ENCODE results near the gene MTUS2.

The MTUS2 gene

DNA sequence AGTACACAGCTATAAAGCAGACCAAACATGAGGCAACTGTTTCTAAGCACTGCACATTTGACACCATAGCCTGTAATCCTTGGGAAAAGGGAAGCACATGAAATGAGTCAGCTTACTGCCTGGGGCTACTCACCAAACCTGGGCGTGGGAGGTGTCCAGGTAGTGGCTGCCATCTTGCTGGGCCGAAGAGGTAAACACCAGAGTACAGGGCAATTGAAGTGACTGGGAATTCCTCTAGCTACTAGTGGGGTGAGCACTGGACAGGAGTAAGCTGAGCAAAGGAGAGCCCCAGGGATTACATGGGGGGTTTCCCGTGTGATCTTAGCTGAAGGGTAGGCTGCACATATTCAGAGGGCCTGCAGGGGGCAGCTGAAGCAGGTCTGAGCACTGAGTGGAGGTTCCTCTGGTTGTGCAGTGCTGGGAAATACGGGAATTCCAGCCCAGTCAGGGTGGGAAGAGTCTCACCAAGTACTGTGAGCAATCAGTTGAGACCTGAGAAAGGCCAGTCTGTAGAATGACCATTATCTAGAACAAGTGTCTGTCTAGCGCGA is 634.9 kb downstream of the MTUS2 start:
- DNase-seq, result no peak

DNA sequence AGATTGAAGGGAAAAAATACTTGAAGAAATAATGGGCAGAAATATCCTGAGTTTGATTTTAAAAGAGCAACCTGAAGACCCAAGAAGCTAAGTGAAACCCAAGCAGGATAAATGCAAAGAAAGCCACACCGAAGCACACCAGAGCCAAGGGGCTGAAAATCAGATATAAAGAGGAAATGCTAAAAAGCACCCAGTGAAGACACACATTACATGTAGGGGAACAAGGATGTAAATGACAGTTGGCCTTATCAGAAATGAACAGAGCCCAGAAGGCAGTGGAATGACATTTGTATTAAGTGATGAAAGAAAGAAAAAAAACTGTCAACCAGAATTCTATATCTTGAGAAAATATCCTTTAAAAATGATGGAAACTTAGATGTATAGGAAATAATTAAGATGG is 636.3 kb downstream of the MTUS2 start:
- DNase-seq, result no peak

DNA sequence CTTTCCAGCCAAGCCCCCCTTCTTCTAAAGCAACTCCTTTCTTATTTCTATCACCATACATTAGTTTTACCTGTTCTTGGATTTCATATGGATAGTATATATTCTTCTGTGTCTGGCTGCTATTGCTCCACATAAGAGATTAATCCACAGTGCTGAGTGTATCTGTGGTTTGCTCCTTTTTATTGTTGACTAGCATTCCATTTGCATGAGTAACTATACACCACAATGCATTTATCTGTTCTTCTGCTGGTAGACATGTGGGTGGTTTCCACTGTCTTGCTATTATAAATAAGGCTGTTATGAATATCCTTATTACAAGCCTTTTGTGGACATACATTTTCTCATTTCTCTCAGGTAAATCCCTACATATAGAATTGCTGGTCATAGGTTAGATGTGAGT is 637.2 kb downstream of the MTUS2 start:
- no peak for DNase-seq

DNA sequence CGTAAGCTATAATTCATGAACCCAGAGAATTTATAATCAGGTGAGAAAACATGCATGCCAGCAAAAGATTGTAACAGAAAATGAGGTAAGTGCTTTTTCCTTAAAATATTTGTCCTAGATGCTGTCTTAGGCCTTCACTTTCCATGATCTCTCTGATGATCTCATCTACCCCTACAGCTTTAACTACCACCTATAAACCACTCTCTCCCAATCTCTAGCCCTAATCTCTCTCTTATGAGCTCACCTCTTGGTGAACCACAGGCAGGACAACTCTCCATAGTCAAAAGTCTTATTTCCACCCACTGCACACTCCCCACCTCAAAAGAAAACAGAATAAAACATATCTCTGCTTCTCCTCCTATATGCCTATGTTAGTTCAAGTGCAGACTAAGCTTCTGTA is 638.3 kb downstream of the MTUS2 start:
- no peak for DNase-seq

DNA sequence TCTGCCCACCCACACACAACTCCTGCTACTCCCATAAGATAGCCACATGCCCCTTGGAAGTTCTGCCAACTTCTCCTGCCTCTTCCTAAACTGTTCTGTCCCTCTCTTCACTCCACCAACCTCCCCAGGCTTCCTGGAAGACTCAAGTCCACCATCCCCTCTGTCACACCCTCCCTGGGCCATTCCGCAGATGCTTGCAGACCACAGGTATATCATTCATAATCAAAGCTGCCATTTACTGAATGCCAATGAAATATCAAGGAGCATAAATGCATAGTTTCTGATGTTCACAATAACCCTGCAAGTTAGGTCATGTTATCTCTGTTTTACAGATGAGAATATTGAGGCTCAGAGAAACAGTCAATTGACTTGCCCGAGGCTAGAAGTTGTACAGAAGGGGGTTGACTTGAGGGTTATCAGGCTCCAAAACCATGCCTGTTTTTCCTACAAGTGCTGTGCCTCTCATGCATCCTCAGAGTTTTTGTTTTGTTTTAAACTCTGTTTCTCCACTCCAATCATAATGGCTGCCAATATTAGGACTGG is 639.7 kb downstream of the MTUS2 start:
- DNase-seq, result no peak

DNA sequence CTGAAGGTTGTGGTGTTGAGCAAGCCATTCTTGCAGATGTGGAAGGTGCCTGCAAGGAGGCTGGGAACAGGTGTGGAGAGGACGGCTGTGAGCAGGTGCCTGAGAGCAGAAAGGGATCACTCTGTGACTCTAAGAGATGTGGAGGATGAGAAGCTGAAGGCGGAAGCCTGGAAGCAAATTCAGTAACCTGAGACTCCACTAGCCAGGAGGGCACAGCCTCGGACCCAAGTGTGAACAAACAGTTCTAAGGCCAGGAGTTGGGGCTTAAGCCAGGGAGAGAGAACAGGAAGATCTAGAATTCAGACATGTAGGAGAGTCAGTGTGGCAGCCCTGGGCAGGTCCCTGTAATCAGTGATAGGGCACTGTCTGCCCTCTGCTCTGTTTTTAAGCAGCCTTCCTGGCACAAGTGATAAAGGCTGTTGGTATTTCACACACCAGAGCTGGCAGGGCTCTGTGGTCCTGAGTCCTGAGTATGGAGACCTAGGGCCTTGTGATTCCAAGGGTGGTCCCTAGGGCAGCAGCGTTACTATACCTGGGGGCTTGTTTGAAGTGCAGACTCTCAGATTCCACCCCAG is 644.1 kb downstream of the MTUS2 start:
- DNase-seq, result no peak

DNA sequence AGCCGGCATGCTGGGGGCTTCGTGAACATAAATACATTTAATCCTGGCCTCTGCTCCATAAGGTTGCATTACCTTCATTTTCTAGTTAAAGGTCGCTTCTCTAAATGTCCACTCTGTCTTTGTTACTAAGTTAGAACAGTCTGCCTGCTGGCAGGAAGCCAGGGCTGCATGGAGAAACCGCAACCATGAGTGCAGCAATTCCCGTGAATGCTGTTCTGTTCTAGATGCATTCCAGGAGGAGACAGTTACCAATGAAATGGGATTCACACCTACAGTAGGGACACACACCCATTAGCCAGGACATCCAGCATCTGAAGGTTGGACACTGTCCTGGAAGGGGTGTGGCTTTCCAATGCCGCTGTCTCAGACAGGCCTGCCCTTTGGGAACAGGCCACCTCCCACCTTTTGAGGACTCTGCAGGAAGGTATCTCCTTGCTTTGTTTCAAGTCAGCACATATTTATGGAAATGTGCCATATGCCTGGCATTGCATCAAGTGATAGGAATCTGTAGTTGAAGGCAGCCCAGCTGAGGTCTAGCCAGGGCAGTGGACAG is 645.7 kb downstream of the MTUS2 start:
- no peak for DNase-seq

DNA sequence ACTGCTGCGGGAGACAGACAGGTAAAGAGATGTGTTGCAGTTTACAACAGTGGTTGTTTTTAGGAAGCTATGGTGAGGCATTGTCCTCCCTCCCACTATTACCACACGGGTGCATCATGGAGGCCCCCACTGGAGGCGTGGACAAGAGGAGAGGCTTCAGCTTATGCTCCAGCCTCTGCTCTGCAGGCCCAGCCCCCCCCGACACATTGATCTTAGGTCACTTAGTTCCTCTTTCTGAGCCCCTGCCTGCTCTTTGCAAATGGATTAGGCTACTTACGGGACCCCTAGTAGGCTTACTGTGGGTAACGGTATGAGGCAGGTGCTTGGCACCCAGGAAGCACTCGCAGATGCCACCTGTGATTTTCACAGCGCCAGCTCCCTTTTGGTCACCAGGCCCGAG is 651.4 kb downstream of the MTUS2 start:
- DNase-seq, result no peak

DNA sequence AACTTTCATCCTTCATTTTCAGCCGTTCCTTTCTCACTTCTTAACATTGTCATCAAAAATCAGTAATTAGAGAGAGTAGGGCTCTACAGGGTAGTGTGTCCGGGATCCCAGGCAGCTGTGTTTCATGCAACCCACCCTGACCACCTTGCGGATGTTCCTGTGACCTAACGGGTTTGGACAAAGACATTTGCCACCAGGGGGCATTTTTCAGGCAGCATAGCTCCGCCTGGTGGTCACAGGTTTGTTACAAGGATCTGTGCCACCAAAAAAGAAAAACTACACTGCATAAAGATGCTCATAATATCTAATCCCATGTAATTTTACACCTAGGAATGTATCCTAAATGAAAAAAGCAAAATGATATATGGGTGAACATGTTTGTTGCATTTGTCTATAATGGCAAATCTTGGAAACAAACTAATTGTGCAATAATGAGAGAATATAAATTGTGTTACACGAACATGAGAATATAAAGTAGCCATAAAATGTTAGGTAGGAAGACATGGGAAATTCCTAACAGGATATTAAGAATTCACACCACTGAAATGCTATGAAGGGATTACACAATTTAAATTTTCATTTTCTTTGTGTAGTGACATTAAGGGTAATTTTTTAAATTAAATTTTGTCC is 652.3 kb downstream of the MTUS2 start:
- DNase-seq, result no peak

DNA sequence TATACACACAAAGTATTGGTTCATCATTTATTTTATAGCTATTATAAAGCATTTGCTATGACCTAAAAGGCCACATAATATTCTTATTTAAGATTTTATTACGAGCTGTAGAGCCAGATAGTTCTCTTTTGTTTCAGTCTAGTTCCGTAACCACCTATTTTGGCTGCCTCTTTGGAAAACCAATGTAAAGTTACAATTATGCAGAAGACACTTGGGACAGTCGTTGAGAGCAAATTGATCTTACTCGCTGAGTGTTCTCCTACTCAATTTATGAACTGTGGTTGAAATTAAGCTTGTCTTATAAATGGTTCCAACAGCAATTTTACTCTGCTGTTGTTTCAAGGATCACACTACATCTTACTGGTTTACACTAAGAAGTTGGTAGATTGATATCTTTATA is 653.0 kb downstream of the MTUS2 start:
- no peak for DNase-seq

DNA sequence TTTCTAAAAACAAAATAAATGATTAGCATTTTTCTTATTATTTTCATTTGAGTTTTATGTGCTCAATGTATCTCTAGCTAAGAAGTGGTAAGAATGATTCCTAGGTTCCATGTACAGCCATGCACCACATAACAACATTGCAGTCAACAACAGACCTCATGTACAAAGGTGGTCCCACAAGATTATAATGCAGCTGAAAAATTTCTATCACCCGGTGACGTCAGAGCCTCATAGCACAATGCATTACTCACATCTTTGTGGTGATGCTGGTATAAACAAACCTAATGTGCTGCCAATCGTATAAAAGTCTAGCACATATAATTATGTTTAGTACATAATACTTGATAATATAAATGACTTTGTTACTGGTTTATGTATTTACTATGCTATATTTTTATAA is 654.9 kb downstream of the MTUS2 start:
- DNase-seq, result no peak

DNA sequence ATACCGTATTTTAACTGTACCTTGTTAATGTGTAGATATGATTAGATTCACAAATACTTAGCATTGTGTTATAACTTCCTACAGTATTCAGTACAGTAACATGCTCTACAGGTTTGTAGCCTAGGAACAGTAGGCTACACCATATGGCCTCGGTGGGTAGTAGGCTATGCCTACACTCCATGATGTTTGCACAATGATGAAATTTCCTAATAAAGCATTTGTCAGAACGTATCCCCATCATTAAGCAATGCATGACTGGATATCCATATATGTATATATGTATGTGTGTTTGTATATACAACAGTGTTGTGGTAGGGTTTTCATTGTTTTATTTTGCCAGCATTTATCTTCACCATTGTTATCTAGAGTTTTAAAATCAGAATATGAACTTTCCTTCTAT is 655.9 kb downstream of the MTUS2 start:
- no peak for DNase-seq

DNA sequence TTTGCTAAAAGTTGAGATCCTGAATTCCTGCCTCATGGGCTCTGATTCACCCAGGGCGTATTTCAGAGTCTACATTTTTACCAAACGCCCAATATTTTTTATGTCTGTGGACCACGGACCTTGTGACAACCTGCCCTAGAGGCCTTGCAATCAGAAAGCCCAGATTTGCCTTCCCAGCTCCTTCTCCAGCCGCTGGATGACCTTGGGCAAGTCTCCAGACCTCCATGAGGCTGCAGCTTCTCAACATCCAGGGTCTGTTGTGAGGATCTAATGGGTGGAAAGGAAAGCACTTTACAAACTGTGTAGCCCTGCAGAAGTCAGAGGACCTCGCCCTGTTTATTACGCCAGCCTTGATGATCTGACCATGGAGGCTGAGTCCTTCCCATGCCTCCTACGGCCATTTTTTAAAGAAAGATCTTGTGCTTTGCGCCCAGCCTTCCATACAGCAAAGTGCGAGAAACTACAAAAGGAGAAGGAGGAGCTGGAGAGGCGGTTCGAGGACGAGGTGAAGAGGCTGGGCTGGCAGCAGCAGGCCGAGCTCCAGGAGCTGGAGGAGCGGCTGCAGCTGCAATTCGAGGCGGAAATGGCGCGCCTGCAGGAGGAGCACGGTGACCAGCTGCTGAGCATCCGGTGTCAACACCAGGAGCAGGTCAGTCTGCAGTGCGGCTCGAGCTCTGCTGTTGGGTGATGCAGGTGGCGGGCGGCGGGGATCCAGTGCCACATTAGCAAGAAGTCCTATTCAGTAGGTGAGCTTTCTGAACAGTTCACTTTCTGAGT is 659.8 kb downstream of the MTUS2 start:
- no peak for DNase-seq

DNA sequence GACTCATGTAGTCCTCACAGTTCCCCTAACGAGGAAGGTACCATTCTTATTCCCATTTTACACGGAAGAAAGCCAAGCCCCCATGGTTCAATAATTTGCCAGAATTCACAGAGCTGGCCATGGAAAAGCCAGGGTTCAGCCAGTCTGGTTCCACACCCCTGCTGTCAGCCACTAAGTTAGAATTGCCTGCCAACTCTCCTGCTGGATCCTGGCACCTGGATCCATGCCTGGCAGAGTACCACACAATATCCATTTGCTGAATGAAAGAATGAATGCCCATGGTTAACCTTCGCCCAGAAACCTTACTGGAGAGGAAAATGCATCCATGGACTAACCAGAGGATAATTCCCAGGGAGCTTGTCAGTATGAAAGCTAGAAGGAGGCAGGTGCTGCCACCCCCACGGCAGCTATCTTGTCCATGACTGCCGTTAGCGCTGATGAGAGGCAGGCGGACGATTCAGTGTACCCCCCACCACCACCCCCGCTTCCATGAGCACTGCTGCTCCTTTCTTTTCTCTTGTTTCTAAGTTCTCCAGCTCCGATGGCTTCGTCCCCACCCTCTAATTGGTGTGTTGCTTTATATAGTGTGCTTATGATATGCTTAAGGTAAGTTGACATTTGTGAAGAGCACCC is 660.9 kb downstream of the MTUS2 start:
- DNase-seq, result no peak

DNA sequence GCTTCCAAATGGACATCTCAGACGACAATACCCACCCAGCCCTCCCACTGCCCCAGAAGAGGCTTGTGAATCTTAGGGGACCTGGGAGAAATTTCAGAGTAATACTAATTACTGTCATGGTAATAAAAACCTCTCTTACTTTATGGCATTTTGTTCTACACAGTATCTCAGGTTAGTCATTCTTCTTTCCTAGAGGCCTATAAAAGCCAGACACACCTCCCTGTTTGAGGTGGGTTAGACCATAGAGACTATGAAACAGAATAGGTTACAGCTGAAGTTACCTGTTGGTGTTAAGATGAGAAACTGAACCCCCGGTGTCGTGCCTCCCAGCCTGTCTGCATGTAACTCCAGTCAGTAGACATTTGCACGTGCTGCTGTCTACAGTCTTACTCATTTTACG is 661.5 kb downstream of the MTUS2 start:
- DNase-seq, result no peak

DNA sequence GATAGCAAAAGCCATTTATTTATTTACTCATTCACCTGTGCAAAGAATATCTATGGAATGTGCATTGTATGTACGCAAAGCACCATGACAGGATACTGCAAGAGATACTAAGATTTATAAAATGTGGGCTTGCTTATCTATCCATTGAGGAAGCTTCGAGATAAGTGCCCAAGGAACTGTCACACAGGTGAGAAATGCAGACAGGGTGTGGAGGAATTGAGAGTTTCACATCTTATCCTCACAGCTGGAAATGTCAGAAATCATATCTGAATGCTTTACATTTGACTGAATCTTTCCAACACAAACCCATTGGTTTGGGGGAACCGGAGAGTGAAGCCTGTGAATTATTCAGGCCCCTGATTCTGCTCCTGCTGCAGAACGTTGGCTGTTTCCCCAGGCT is 662.4 kb downstream of the MTUS2 start:
- DNase-seq, result no peak

DNA sequence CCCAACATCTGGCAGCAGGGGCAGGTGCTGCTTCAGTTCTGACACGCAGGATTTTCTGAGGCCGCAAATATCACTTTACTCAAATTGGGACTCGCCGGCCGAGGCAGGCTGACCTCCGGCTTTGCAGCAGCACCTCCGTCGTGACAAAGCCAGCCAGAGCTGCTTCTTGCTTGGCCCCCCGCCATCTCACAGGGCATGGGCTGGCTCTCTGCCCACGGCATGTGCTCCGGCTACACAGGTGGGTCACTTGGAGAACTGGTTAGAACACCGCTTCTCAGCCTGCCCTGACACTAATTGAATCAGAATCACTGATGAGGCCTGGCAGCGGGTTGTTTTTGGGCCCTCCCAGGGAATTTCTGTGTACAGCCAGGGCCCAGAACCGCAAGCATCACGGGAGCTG is 663.1 kb downstream of the MTUS2 start:
- DNase-seq, result no peak

DNA sequence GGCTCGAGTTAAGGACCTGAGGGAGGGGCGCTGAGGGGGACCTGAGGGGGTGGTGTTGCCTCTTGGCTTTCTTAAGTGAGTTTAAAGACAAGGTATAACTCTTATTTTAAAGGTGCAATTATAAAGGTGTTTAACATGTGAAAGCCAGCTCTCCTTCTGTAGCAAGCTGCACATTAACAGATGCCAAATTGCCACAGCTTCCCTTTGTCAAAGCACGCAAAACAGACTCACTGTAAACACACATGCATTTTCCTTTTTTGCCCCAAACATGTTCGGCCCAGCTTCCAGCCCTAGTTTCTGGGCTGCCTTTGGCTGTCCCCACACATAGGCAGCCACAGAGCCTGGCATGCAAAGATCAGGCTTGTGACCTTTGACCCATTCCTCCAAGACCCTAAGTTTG is 663.5 kb downstream of the MTUS2 start:
- DNase-seq, result no peak

DNA sequence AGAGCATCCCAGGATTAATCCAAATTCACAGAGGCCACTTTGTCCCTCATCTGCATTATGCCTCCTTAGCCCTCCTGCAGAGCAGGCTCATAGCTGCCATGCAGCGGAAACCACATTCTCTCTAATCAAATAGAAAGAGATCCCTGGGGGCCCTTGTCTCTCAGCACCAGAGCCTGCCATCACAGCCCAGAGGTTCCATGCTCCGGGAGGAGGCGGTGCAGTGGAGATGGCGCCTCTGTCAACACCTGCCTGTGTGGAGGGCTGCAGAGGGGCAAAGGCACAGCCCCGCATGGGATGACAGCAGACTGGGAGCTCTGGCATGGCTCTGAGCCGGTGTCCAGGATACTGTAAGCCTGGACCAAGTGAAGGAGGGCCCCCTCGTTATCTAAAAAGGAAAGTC is 664.1 kb downstream of the MTUS2 start:
- DNase-seq, result no peak

DNA sequence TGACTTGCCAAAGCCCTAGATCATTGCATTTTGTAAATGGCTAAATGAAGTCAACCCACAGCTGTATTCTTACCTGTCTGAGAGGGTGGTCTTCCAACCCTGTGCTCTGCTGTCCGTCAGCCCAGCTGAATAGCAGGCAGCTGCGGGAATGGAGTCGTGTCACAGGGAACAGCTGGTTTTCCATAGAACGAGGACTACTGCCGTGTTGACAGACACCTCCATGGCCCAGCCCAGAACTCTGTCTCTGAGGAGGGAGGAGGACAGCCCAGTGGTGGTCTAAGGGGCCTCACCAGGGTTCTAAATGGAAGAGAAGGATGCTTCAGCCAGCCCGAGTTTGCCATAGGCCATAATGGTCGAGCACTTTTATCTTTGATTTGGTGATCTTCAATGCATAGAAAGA is 664.7 kb downstream of the MTUS2 start:
- no peak for DNase-seq

DNA sequence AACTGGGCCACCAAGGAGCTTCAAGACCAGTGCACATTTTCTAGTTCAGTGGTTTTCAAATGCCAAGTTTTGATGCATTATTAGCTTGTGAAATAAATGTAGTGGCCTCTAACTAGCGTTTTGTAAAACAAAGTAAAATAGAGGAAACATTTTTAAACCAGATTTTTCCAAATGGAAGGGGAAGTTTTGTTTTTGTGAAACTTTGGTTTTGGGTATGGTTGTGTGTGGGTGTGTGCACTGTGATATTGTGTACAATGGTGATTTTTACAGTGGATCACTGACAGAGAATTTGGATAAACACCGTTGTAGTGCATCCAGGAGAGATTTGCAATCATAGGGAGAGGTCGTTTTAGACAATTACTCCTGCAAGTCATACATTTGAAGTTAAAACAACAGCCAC is 666.4 kb downstream of the MTUS2 start:
- no peak for DNase-seq

Data from right kidney (tissue), 1 donor.